PC-3 (cell line): ENCODE results near the gene TPST1.

Source experiments
- CTCF ChIP-seq: fragments of 300-600 bp; sonication (generic); conservative IDR thresholded peaks from 2 replicates; pipeline ENCODE4 v1.5.1; 2017; ENCODE audit warnings: antibody characterized with exemption, low read depth, mild to moderate bottlenecking, low read length
- EZH2 ChIP-seq: fragments of 300-600 bp; sonication (generic); IDR thresholded peaks from one replicate; pipeline ENCODE4 v1.6.1; 2017; ENCODE audit warnings: antibody characterized with exemption, mild to moderate bottlenecking, low read length; ENCODE audit not compliant: unreplicated experiment
- EZH2phosphoT487 ChIP-seq: fragments of 300-600 bp; sonication (generic); IDR thresholded peaks from 2 replicates; pipeline ENCODE4 v1.6.1; 2018; ENCODE audit warnings: mild to moderate bottlenecking, antibody characterized with exemption, low read length, borderline replicate concordance

GRCh38 chr7:66281678-66282590, 76.8 kb downstream of the TPST1 start:
- TF ChIP-seq CTCF: no peak
- TF ChIP-seq EZH2: no peak
- TF ChIP-seq EZH2phosphoT487: no peak
